ENCODE results near the gene RGS9BP.
A peak's percentile ranks its signal among the peaks of the same experiment; 100 is the strongest.
"Not testable (repeated sequence)": the region's sequence is repeated elsewhere in the genome, so short reads cannot be mapped to it uniquely, and the experiment has no call there.

RGS9BP gene

DNA sequence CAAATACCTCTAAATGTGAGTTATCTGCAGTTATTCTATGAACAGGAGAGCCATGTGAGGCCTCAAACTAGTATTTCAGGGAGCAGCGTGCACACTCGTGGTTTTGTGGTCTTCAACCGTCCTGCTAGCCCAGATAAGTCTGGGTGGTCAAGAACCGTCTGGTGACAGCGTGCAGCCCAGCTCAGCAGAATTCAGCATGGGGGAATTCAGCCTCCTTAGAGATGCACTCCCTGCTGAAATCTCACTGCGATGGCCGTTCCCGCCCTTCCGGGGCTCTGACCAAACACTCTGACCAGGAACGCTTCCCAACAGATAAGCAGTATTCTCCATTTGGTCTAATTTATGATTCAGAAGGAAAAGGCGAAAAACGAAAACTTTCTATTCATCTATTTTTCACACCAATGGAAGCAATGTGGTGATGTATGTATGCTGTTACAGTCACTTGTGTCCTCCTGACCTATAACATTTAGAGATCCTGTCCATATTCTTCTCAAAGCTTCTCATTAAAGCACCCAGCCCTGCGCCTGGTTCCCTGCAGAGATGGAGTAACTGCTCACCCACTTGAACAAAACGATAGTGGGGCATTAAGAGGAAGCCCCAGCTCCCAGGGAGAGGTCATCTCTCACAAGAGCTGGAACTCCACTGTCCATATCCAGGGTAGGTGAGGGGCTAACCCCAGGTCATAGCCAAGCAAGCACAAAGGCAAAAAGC lies 3.6 kb upstream of the RGS9BP start:
- no peak for DNase-seq (ENCODE audit: low read depth)

DNA sequence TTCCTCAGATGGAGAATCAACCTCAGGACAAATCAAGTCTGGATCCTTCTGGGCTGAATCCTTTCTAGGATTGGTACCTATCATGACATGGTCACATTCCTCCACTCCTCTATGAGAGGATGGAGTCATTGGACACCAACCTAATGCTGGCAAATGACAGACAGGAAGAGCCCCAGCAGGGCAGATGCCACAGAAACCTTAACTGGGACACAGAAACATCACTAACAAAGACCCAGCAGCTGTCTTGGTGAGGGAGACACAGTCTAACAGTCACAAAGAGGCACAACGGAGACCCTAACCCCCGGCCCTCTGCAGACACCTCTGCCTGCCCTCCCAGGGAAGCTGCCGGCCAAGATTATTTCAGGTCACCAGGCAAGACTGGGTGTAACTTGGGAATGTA lies 2.8 kb upstream of the RGS9BP start:
- no peak for DNase-seq (ENCODE audit: low read depth)

DNA sequence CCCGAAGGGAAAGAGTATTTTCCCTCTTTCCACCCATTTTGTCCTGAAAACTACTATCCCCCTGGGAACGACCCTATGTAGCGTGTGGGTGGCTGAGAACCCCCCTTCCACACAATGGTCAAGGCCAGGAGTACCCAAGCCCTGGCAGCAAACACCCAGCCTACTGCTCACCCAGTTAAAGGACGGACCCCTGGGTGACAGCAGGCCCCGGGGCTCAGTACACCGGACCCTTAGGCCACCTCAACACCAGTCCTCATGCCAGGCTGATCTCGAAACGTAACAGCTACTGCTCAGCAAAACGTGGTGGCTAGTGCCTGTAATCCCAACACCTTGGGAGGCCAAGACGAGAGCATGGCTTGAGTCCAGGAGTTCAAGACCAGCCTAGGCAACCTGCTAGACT lies 2.1 kb upstream of the RGS9BP start:
- no peak for DNase-seq (ENCODE audit: low read depth)

DNA sequence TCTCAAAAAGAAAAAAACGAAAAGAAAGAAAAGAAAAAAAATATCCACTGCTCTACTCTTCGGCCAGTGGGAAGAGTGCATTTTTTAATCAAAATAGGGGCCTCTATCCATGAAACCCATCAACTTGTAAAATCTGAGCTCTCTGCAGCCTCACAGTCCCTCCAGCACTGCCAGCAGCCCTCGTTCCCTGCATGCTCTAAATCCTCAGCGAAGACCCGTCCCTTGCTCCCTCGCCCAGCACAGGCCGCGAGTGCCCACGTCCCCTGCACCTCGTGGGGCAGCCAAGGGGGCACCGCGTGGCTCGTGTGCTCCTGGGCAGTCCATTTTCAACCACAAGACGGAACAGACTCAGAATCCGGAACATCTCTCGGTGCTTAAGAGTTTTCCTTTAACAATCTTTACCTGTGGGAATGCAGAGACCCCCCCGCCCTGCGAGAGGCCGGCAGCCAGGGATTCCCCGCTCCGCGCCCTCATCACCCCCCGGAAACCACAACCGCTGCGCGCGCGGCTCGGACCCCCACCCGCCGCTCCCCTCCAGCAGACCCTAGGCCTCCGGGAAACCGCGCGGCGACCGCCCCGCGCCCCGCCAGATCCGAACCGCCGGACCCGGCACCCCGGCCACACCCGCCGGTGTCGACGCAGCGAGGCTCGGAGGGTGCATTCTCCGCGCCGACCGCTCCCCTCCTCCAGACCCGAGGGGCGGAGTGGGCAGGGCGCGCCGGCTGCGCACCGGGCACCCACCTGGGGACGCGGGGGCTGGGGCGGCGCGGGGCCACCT lies 1.3 kb upstream of the RGS9BP start:
- DNase-seq (ENCODE audit: low read depth) = no peak

DNA sequence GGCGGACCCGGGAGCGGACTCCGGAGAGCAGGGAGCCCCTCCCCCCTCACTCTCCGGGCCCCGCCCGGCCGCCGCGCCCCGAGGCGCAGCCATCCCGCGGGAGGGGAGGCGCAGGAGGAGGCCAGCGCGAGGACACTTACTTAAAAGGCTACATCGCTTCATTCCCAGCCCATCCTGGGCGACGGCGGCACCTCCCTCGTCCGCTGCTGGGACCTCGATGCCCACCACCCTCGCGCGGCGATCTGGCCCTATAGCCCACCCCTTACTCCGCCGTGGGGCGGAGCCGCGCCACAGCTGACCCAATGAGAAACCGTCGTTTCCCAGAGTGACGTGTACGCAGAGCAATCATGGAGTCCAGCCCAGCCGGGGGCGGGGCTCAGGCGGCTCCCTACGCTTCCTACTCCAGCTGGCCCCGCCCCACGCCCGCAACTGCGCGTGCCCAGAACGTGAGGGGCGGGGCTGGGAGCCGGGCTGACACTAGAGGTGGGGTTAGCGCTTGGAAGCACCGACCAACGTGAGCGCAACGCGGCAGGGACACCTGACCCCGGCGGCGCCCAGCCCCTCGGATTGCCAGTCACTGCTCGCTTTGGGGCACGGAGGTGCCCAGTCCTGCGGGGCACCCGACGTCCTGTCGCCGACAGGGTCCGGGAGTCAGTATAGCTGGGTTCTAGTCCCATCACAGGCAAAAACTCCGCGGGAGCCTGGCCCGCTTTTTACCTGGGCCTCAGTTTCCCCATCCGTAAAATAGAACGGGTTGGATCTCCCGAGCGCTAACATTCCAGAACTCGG lies 523 bp upstream of the RGS9BP start, which contains the start of gene ANKRD27:
ANKRD27 (minus strand) TSS at position 250 of the 789 bp plus-strand sequence. CDS start 16,165 bp downstream, outside the sequence.
- peak; percentile 91 for DNase-seq (ENCODE audit: low read depth)

DNA sequence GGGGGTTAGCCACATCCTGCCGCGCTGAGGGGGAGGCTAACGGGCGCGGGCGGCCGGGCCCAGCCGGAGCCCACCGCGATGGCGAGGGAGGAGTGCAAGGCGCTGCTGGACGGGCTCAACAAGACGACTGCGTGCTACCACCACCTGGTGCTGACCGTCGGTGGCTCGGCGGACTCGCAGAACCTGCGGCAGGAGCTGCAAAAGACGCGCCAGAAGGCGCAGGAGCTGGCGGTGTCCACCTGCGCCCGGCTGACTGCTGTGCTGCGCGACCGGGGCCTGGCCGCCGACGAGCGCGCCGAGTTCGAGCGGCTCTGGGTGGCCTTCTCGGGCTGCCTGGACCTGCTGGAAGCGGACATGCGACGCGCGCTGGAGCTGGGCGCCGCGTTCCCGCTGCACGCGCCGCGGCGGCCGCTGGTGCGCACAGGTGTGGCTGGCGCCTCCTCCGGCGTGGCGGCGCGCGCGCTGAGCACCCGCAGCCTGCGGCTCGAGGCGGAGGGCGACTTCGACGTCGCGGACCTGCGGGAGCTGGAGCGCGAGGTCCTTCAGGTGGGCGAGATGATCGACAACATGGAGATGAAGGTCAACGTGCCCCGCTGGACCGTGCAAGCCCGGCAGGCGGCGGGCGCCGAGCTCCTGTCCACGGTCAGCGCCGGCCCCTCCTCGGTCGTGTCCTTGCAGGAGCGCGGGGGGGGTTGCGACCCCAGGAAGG lies 692 bp downstream of the RGS9BP start:
- DNase-seq (ENCODE audit: low read depth) = no peak

DNA sequence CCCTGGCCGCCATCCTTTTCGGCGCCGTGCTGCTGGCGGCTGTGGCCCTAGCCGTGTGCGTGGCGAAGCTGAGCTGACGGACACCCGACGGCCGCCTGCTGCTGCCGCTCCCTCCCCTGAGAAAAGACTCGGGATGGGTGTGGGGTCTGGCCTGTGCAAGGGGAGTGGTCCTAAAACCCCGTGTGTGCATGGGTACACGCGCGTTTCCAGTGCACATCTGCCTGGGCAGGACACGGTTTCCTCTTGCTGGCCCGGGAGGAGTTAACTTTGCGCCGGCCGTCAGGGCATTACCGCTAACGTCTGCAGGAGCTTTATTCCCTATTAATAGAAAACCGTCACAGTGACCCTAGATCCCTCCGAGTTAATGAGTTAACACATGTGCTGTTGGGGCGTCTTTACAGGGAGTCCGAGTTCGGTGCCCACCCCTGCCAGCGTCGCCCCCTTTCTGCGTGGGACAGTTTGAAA lies 1.3 kb downstream of the RGS9BP start:
- no peak for DNase-seq (ENCODE audit: low read depth)

DNA sequence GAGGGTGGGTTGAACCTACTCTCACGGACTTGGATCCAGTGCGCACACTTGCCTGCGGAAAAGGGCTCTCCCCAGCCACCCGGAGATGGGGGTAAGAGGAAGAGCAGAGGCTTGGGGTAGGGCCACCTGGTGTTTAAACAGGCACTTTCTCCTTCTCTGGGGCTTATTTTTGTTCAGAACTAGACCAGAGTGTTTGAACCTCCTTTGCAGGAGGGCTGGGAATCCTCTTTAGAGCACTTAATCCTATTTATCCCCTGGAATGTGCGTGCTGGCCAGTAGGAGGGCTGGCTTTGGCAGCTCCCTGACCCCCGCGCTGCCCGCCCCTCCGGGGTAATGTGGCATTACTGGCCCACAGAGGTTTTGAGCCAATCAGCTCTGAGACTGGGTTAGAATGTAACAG lies 2.0 kb downstream of the RGS9BP start:
- DNase-seq (ENCODE audit: low read depth) = no peak

DNA sequence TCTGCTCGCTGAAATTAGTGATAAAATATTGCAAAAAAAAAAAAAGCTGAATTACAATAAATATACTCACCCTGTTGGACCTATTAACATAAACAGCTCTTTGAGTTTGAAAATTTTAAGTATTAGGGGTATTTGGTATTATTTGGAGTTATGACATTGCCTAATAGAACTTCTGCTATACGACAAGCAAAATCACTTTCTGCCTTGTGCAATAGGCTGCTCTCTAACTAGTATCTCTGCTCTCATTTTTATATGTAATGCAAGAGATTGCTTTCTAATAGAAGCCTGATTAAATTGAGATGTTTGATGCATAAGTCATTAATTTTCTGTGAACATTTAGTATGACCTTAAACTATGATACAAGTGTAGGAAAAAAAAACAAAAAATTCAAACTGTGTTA lies 5.3 kb downstream of the RGS9BP start:
- no peak for DNase-seq (ENCODE audit: low read depth)

DNA sequence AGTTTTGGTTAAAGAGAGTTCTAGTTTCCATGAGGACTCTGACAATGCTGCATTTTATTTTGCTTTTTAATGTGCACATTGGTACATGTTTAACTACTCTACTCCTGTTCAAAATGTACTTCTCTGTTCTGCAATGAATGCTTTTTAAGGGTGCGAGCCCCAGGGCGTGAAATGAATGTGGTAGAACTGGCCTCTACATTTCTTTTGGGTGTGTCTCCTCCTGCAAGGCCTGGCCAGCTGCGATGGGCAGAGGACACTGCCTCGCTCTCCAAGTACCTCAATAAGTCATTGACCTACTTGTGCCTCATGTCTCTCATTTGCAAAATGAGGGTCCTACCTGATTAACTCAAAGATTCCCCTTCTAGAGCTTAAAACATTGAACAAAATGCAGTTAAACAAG lies 6.7 kb downstream of the RGS9BP start:
- DNase-seq (ENCODE audit: low read depth) = no peak

DNA sequence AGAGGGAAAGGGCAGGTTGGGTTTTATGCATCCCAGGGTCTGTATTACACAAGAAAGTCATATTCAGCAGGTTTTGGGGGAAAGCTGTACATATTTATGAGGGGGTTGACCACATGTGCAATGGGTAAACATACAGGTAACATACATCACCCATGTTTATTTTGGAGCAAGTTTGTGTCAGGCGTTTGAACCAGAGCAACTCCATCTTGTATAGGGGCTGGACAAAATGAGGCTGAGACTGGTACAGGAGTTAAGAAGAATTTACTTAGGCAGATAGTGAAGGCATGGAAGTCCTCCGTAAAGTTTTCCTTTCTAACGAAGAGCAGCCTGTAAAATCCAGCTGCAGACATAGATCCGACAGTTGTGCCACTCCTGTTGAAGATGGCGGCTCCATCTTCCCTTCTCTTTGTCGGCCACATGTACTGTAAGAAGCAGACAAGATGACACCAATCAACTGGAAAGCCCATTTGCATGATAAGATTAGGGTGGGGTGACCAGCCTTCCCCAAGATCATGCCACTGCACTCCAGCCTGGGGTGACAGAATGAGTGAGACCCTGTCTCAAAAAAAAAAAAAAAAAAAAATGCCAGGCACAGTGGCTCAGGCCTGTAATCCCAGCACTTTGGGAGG lies 11.3 kb downstream of the RGS9BP start:
- DNase-seq (ENCODE audit: low read depth) = no peak

DNA sequence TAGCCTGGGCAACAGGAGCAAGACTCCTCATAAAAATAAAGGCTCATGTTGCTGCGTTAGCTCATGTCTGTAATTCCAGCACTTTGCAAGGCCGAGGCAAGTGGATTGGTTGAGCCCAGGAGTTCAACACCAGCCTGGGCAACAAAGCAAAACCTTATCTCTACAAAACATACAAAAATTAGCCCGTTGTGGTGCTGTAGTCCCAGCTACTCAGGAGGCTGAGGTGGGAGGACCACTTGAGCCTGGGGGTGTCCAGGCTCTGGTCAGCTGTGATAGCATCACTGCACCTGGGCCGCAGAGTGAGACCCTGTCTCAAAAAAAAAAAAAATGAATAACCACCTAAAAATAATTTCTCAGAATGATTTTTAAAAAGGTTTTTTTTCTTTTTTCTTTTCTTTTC lies 12.0 kb downstream of the RGS9BP start:
- DNase-seq (ENCODE audit: low read depth) = no peak

DNA sequence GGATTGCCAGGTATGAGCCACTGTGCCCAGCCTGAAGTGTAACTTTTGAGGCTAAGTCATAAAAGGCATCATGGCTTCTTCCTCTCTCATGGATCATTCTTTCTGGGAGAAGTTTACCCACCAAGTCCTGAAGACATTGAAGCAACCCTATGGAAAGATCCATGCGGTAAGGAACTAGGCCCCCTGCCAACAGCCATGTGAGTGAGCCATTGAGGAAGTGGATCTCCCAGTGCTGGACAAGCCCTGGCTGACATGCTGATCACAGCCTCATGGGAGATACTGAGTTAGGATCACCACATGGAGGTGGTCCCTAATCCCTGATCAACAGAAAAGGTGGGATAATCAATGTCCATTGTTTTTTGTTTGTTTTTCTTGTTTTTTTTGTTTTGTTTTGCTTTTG lies 12.7 kb downstream of the RGS9BP start:
- DNase-seq (ENCODE audit: low read depth) = no peak

DNA sequence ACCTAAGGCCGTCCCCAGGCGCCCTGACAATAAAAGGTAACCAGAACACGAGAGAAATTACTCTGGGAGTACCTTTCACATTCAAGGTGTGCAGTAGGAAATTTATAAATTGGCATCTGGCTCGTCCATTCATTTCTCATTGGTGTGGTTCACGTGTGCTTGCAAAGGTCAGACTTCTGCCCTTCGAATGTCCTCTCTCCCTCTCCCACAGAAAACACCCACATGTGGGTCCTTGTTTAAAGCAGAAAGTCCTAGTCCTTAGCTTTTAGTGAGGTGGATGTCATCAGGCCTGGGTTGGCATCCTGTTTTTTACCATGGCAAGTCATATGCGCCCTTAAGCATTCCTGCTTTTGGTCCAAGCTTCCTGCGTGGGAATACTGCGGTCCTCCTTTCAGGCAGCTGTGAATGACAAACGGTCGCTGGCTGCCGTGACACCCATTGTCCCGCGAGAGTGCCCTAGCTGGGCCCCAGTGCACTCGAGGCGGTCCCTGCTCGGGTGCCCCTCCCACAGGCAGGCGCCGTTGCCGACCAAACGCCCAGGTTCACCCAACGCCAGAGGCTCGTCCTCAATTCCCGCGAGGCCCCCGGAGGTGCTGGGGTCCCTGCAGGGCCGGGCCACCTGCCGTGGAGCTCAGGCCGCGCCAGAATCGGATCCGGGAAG lies 15.8 kb downstream of the RGS9BP start, which contains the start of gene NUDT19:
NUDT19 (plus strand) TSS at position 531 of the 661 bp plus-strand sequence. CDS start 140 bp downstream, outside the sequence.
- DNase-seq (ENCODE audit: low read depth) = peak; percentile 43

DNA sequence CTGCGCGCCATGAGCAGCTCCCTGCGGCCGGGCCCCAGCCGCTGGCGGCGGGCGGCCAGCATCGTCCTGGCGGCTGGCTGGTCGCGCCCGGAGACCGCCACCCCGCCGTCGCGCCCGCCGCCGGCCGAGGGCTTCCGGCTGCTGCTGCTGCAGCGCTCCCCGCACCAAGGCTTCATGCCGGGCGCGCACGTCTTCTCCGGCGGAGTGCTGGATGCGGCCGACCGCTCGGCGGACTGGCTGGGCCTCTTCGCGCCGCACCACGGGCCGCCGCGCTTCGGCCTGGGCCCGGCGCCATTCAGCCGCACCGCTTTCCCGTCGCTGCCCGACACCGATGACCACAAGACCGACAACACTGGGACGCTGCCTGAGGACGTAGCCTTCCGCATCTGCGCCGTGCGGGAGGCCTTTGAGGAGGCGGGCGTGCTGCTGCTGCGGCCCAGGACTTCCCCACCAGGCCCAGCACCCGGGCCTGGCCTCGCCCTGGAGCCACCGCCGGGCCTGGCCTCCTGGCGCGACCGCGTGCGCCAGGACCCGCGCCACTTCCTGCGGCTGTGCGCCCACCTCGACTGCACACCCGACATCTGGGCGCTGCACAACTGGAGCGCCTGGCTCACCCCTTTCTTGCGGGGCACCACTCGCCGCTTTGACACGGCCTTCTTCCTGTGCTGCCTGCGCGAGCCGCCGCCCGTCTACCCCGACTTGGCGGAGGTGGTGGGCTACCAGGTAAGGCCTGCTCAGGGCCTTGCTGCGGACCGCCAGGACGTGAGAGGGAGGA lies 16.5 kb downstream of the RGS9BP start:
- DNase-seq (ENCODE audit: low read depth) = no peak

DNA sequence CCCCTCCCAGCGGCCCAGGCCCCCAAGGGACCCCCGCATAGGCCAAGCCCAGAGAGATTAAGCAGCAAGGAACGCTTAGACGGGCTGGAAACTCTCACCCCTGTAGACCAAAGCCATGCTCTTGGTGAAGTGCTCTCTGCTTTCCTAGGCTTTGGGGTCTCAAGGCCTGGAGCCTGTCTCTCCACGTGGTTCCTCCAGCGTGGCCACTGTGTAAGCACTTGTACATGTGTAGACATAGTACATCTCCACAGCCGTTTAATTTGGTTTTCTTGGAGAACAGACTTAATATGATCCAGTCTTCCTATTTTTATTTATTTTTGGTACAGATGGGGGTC lies 17.0 kb downstream of the RGS9BP start:
- no peak for DNase-seq (ENCODE audit: low read depth)

DNA sequence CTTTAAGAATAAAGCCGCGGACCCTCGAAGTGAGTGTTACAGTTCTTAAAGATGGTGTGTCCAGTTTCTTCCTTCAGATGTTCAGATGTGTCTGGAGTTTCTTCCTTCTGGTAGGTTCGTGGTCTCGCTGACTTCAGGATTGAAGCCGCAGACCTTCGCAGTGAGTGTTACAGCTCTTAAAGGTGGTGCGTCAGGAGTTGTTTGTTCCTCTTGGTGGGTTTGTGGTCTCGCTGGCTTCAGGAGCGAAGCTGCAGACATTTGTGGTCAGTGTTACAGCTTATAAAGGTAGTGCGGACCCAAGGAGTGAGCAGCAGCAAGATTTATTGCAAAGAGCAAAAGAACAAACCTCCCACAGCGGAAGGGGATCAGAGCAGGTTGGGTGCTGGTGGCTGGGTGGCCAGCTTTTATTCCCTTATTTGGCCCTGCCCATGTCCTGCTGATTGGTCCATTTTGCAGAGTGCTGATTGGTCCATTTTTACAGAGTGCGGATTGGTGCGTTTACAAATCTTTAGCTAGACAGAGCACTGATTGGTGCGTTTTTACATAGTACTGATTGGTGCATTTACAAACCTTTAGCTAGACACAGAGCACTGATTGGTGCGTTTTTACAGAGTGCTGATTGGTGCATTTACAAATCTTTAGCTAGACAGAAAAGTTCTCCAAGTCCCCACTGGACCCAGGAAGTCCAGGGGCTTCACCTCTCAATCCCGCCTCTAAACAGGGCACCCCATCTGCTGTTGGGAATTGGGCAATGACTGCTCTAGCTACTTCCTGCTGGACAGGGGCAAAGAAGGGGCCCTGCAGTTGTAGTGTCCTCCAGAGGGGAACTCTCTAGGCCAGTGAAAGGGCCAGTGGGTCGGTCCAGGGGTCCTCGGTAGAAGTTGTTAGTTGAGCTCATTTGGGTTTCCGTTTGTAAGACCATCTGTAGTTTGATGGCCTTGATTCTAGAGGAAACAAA lies 17.8 kb downstream of the RGS9BP start:
- DNase-seq (ENCODE audit: low read depth) = not testable (repeated sequence)

DNA sequence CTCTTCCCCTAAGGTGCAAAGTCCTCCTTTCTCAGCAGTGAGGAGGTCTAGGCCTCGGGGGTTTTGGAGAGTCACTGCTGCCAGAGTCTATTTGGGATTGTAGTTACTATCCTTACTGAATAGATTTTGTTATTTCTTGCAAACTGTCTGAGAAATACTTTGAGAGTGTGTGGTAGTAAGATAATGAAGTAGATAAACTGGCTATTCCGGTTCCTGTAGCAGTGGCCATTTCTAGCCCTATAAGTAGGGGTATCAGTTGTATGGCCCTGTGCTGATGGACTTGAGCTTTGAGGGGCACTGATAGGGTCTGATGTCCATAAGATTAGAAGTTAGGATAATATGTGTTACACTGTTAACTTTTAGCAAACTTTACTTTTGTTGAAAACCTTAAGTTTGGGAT lies 18.7 kb downstream of the RGS9BP start:
- DNase-seq (ENCODE audit: low read depth) = not testable (repeated sequence)

DNA sequence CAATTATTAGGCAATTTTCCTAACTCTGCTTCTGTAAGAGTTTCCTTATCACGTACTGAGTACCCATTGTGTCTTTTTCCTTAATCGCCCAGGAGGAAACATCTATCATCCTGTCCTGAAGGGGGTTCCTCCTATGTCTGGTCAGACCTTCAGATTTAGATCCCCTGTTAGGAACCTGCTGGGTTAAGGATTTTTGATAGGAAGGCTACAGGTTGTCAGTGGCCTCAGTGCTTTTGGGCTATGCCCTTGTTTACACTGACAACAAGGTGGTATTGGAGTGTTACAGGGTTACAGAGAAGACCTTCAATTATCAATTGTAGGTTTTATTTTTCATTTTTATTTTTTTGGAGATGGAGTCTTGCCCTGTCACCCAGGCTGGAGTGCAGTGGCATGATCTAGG lies 19.2 kb downstream of the RGS9BP start:
- DNase-seq (ENCODE audit: low read depth) = not testable (repeated sequence)
